GM12878 (cell line): ENCODE measurements around the gene CYBC1. TPM values are rescaled to one million over a fixed set of nuclear protein-coding genes. Genes with fewer than 3 reads are reported as not detected.

Experiments
- MEF2B ChIP-seq: fragments of 450-650 bp; IDR thresholded peaks from 2 replicates; pipeline ENCODE4 v1.6.1; 2018; ENCODE audit warnings: mild to moderate bottlenecking, moderate library complexity; ENCODE audit not compliant: partially characterized antibody, poor library complexity, severe bottlenecking
- MXI1 ChIP-seq: fragments of 150-350 bp; IDR thresholded peaks from 2 replicates; pipeline ENCODE4 v1.6.1; 2011; ENCODE audit warnings: low read depth, mild to moderate bottlenecking, inconsistent platforms, low read length, improper control_type of control experiment
- NBN ChIP-seq: fragments of 450-650 bp; IDR thresholded peaks from 2 replicates; pipeline ENCODE4 v1.6.1; 2016
- PAX8 ChIP-seq: fragments of 450-650 bp; IDR thresholded peaks from 2 replicates; pipeline ENCODE4 v1.6.1; 2017; ENCODE audit warnings: mild to moderate bottlenecking, moderate library complexity
- RAD51 ChIP-seq: fragments of 450-650 bp; IDR thresholded peaks from 2 replicates; pipeline ENCODE4 v1.6.1; 2016; ENCODE audit warnings: moderate library complexity, mild to moderate bottlenecking, inconsistent platforms
- SIN3A ChIP-seq: IDR thresholded peaks from 2 replicates; pipeline ENCODE4 v1.6.1; 2012; ENCODE audit warnings: low read depth, low read length, improper control_type of control experiment
- SIX5 ChIP-seq: IDR thresholded peaks from 2 replicates; pipeline ENCODE4 v1.6.1; 2011; ENCODE audit warnings: mild to moderate bottlenecking, low read depth, low read length, moderate library complexity; ENCODE audit not compliant: severe bottlenecking
- SUZ12 ChIP-seq: fragments of 200-600 bp; sonication (generic); IDR thresholded peaks from one replicate; pipeline ENCODE4 v1.6.1; 2018; ENCODE audit warnings: antibody characterized with exemption, mild to moderate bottlenecking; ENCODE audit not compliant: unreplicated experiment
- TARDBP ChIP-seq: IDR thresholded peaks from 2 replicates; pipeline ENCODE4 v1.6.1; 2016; ENCODE audit warnings: borderline replicate concordance
- polyA plus RNA-seq, 11 experiments: library from polyadenylated mRNA; depleted of rRNA in 4 of 11; unstranded in 6 of 11; stranded (reverse) in 5 of 11; fragments of >200 nt; fragmentation: Nextera tagmentation in 4 of 11; fragmentation: Illumina TruSeq in 1 of 11; extraction: Ambion mirVana in 4 of 11; extraction: Trizol in 1 of 11; gene quantifications; 1 replicate in 1 of 11; 2 replicates in 10 of 11; pipeline versions ENCODE4 v1.2.1 to v1.2.3, GENCODE V29; 2011 to 2016; ENCODE audit warnings: inconsistent platforms in 2 of 11, missing spikeins in 2 of 11, low read depth in 1 of 11
- total RNA-seq, 4 experiments: library from RNA; depleted of rRNA in 3 of 4; stranded (reverse); fragments of >200 nt in 3 of 4; fragmentation: Illumina TruSeq in 1 of 4; extraction: Trizol in 1 of 4; gene quantifications; 2 replicates each; pipeline versions ENCODE4 v1.2.1 to v1.2.3, GENCODE V29; 2013 to 2021
- TF ChIP-seq, protein P1 (sequence below): fragments of 450-650 bp; IDR thresholded peaks from 2 replicates; pipeline ENCODE4 v1.6.1; 2017; ENCODE audit warnings: mild to moderate bottlenecking, moderate library complexity
- TF ChIP-seq, protein P2 (sequence below): IDR thresholded peaks from 2 replicates; pipeline ENCODE4 v1.6.1; 2012; ENCODE audit warnings: mild to moderate bottlenecking, low read depth, low read length
- TF ChIP-seq, protein P3 (sequence below): fragments of 450-650 bp; IDR thresholded peaks from 2 replicates; pipeline ENCODE4 v1.6.1; 2018; ENCODE audit warnings: borderline replicate concordance, mild to moderate bottlenecking; ENCODE audit not compliant: partially characterized antibody
- TF ChIP-seq, protein P4 (sequence below): fragments of 450-650 bp; IDR thresholded peaks from 2 replicates; pipeline ENCODE4 v1.6.1; 2016; ENCODE audit warnings: mild to moderate bottlenecking
- TF ChIP-seq, protein P5 (sequence below): IDR thresholded peaks from 2 replicates; pipeline ENCODE4 v1.6.1; 2011; ENCODE audit warnings: low read depth, low read length, improper control_type of control experiment, borderline replicate concordance
- TF ChIP-seq, protein P6 (sequence below): IDR thresholded peaks from 2 replicates; pipeline ENCODE4 v1.6.1; 2011; ENCODE audit warnings: mild to moderate bottlenecking, low read depth, low read length, moderate library complexity; ENCODE audit not compliant: insufficient replicate concordance
- TF ChIP-seq, protein P7 (sequence below): IDR thresholded peaks from 2 replicates; pipeline ENCODE4 v1.6.1; 2012; ENCODE audit warnings: low read depth, low read length, improper control_type of control experiment

Gene CYBC1
- total and polyA plus RNA-seq, 10 of the 15 experiments (the other 5 are each of a cell fraction or from before 2014, with no cell fraction given) = 4.2 to 162 (median 133) TPM

DNA sequence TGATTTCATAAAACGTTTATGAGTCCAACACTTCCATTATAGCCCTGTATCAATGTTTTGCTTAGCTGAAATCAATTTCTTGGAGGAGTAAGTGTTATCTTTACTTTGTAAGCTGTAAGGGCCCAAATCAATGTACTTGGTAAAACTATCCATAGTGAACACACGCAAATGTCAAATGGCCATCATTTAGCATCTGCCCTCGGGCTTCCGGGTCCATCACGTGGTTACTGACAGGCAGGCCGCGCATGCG is 7.3 kb upstream of the CYBC1 start (continued):
- TF ChIP-seq, protein P1, sequence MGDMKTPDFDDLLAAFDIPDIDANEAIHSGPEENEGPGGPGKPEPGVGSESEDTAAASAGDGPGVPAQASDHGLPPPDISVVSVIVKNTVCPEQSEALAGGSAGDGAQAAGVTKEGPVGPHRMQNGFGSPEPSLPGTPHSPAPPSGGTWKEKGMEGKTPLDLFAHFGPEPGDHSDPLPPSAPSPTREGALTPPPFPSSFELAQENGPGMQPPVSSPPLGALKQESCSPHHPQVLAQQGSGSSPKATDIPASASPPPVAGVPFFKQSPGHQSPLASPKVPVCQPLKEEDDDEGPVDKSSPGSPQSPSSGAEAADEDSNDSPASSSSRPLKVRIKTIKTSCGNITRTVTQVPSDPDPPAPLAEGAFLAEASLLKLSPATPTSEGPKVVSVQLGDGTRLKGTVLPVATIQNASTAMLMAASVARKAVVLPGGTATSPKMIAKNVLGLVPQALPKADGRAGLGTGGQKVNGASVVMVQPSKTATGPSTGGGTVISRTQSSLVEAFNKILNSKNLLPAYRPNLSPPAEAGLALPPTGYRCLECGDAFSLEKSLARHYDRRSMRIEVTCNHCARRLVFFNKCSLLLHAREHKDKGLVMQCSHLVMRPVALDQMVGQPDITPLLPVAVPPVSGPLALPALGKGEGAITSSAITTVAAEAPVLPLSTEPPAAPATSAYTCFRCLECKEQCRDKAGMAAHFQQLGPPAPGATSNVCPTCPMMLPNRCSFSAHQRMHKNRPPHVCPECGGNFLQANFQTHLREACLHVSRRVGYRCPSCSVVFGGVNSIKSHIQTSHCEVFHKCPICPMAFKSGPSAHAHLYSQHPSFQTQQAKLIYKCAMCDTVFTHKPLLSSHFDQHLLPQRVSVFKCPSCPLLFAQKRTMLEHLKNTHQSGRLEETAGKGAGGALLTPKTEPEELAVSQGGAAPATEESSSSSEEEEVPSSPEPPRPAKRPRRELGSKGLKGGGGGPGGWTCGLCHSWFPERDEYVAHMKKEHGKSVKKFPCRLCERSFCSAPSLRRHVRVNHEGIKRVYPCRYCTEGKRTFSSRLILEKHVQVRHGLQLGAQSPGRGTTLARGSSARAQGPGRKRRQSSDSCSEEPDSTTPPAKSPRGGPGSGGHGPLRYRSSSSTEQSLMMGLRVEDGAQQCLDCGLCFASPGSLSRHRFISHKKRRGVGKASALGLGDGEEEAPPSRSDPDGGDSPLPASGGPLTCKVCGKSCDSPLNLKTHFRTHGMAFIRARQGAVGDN = peak; percentile 98
- TF ChIP-seq NBN = 0 out of 2 replicates have a peak, but pooled peaks have one; percentile 22
- no peak for TF ChIP-seq TARDBP
- peak; percentile 73; the same call in 1 of the 2 replicates for TF ChIP-seq PAX8
- TF ChIP-seq, protein P2, sequence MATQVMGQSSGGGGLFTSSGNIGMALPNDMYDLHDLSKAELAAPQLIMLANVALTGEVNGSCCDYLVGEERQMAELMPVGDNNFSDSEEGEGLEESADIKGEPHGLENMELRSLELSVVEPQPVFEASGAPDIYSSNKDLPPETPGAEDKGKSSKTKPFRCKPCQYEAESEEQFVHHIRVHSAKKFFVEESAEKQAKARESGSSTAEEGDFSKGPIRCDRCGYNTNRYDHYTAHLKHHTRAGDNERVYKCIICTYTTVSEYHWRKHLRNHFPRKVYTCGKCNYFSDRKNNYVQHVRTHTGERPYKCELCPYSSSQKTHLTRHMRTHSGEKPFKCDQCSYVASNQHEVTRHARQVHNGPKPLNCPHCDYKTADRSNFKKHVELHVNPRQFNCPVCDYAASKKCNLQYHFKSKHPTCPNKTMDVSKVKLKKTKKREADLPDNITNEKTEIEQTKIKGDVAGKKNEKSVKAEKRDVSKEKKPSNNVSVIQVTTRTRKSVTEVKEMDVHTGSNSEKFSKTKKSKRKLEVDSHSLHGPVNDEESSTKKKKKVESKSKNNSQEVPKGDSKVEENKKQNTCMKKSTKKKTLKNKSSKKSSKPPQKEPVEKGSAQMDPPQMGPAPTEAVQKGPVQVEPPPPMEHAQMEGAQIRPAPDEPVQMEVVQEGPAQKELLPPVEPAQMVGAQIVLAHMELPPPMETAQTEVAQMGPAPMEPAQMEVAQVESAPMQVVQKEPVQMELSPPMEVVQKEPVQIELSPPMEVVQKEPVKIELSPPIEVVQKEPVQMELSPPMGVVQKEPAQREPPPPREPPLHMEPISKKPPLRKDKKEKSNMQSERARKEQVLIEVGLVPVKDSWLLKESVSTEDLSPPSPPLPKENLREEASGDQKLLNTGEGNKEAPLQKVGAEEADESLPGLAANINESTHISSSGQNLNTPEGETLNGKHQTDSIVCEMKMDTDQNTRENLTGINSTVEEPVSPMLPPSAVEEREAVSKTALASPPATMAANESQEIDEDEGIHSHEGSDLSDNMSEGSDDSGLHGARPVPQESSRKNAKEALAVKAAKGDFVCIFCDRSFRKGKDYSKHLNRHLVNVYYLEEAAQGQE = no peak
- peak; percentile 72; the same call in 1 of the 2 replicates for TF ChIP-seq SIN3A
- peak; percentile 96 for TF ChIP-seq RAD51
- TF ChIP-seq, protein P3, sequence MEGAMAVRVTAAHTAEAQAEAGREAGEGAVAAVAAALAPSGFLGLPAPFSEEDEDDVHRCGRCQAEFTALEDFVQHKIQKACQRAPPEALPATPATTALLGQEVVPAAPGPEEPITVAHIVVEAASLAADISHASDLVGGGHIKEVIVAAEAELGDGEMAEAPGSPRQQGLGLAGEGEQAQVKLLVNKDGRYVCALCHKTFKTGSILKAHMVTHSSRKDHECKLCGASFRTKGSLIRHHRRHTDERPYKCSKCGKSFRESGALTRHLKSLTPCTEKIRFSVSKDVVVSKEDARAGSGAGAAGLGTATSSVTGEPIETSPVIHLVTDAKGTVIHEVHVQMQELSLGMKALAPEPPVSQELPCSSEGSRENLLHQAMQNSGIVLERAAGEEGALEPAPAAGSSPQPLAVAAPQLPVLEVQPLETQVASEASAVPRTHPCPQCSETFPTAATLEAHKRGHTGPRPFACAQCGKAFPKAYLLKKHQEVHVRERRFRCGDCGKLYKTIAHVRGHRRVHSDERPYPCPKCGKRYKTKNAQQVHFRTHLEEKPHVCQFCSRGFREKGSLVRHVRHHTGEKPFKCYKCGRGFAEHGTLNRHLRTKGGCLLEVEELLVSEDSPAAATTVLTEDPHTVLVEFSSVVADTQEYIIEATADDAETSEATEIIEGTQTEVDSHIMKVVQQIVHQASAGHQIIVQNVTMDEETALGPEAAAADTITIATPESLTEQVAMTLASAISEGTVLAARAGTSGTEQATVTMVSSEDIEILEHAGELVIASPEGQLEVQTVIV = peak; percentile 72
- TF ChIP-seq, protein P4, sequence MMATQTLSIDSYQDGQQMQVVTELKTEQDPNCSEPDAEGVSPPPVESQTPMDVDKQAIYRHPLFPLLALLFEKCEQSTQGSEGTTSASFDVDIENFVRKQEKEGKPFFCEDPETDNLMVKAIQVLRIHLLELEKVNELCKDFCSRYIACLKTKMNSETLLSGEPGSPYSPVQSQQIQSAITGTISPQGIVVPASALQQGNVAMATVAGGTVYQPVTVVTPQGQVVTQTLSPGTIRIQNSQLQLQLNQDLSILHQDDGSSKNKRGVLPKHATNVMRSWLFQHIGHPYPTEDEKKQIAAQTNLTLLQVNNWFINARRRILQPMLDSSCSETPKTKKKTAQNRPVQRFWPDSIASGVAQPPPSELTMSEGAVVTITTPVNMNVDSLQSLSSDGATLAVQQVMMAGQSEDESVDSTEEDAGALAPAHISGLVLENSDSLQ = peak; percentile 92
- TF ChIP-seq MXI1 = 0 out of 2 replicates have a peak, but pooled peaks have one; percentile 76
- no peak for TF ChIP-seq SIX5
- no peak for TF ChIP-seq SUZ12
- peak; percentile 28 for TF ChIP-seq MEF2B
- TF ChIP-seq, protein P5, sequence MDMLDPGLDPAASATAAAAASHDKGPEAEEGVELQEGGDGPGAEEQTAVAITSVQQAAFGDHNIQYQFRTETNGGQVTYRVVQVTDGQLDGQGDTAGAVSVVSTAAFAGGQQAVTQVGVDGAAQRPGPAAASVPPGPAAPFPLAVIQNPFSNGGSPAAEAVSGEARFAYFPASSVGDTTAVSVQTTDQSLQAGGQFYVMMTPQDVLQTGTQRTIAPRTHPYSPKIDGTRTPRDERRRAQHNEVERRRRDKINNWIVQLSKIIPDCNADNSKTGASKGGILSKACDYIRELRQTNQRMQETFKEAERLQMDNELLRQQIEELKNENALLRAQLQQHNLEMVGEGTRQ = peak; percentile 89
- TF ChIP-seq, protein P6, sequence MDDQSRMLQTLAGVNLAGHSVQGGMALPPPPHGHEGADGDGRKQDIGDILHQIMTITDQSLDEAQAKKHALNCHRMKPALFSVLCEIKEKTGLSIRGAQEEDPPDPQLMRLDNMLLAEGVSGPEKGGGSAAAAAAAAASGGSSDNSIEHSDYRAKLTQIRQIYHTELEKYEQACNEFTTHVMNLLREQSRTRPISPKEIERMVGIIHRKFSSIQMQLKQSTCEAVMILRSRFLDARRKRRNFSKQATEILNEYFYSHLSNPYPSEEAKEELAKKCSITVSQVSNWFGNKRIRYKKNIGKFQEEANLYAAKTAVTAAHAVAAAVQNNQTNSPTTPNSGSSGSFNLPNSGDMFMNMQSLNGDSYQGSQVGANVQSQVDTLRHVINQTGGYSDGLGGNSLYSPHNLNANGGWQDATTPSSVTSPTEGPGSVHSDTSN = peak; percentile 78
- TF ChIP-seq, protein P7, sequence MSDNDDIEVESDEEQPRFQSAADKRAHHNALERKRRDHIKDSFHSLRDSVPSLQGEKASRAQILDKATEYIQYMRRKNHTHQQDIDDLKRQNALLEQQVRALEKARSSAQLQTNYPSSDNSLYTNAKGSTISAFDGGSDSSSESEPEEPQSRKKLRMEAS = peak; percentile 92
- TF ChIP-seq, all 136 proteins: peak for 16
